Measurements from ENCODE around the gene RYR1. TPM values are rescaled to one million over a fixed set of nuclear protein-coding genes. Genes with fewer than 3 reads are reported as not detected.

RYR1 gene
- total and polyA plus RNA-seq, 10 of the 15 experiments (the other 5 are each of a cell fraction or from before 2014, with no cell fraction given): under 0.01 to 0.32 (median 0.07) TPM; not detected in 1

- TF ChIP-seq SKIL (IDR thresholded peaks at IDR 0.05; ENCODE audit: low read depth, poor library complexity, severe bottlenecking) (peak; percentile 83), BCL3 (IDR thresholded peaks at IDR 0.05; ENCODE audit: borderline replicate concordance, insufficient read depth, low read depth, low read length, poor library complexity, severe bottlenecking) (peak; percentile 72), JUNB (IDR thresholded peaks at IDR 0.05) (peak; percentile 89), ATF7 (IDR thresholded peaks at IDR 0.05; ENCODE audit: low read depth) (peak; percentile 63), CREM (IDR thresholded peaks at IDR 0.05; ENCODE audit: low read depth) (peak; percentile 64; the same call in 1 of the 2 replicates)
Measured at GRCh38 chr19:38427035-38427677, 6.3 kb upstream of the RYR1 start (continued).

- no peak overlapping the region for H3K27ac ChIP-seq (ENCODE audit: control insufficient read depth, insufficient read depth)
- in situ Hi-C loops (cut with MboI): no loop called here
- WGBS (ENCODE audit: insufficient coverage, insufficient replicate concordance, low lambda C conversion rate, missing lambda C conversion rate): 49% methylated on average over 14 of the region's 14 CpGs
- ChIA-PET RAD21 (ENCODE audit: unreplicated experiment) (no interaction called here), POLR2A (no interaction called here), SMC1A (ENCODE audit: uncharacterized antibody, unreplicated experiment) (no interaction called here), CTCF (no interaction called here)
- FAIRE-seq (no peak), DNase-seq (ENCODE audit: low read depth, low spot score) (no peak), ATAC-seq (no peak)
- no peak overlapping the region for H2AFZ ChIP-seq (ENCODE audit: control insufficient read depth, low read depth, low read length)
- peaks cover 16% of the 10 kb centered on the region for H3K4me1 ChIP-seq (ENCODE audit: control insufficient read depth, insufficient read depth, low read length)
- no peak for TF ChIP-seq NFYA (IDR thresholded peaks at IDR 0.05; ENCODE audit: borderline replicate concordance, low read depth, low read length)
- no peak for TF ChIP-seq HDAC2 (IDR thresholded peaks at IDR 0.05)
- no peak for TF ChIP-seq NFIC (IDR thresholded peaks at IDR 0.05; ENCODE audit: low read depth, low read length)
- no peak for TF ChIP-seq NFYB (IDR thresholded peaks at IDR 0.05; ENCODE audit: insufficient read depth, low read depth, low read length)
- no peak for TF ChIP-seq CHD4 (IDR thresholded peaks at IDR 0.05)
- peak; percentile 21; the same call in 1 of the 2 replicates for TF ChIP-seq RUNX3 (IDR thresholded peaks at IDR 0.05; ENCODE audit: low read length)
- H3K9ac ChIP-seq (ENCODE audit: control insufficient read depth, insufficient read depth, low read length): no peak overlapping the region
- no peaks in the 10 kb centered on the region for H3K9me3 ChIP-seq (replicated peaks; ENCODE audit: control insufficient read depth, insufficient read depth, low read length)
- H3K79me2 ChIP-seq (ENCODE audit: control insufficient read depth, insufficient read depth, low read length): no peaks in the 10 kb centered on the region
- intact Hi-C loops (cut with micrococcal nuclease; ENCODE audit: unreplicated experiment): no loop called here
- no peak overlapping the region for H3K4me2 ChIP-seq (ENCODE audit: control insufficient read depth, insufficient read depth)
- H3K4me3 ChIP-seq: no peak overlapping the region
- no peaks in the 10 kb centered on the region for H4K20me1 ChIP-seq (ENCODE audit: control insufficient read depth, insufficient read depth)
- H3K27me3 ChIP-seq (replicated peaks in 1 of 2; ENCODE audit: control insufficient read depth in 2 of 2, insufficient read depth in 2 of 2, low read length in 1 of 2): no peaks in the 10 kb centered on the region
- no TSS peak for BruUV-seq (replicated peaks)
- H3K36me3 ChIP-seq (ENCODE audit: control insufficient read depth in 2 of 2, insufficient read depth in 2 of 2, low read length in 1 of 2): no peaks in the 10 kb centered on the region
Measured at GRCh38 chr19:38429055-38429810, 4.3 kb upstream of the RYR1 start.
